Naive thymus-derived CD8-positive, alpha-beta T cell (primary cell): ENCODE data around the gene FAM53A. TPM values are rescaled to one million over a fixed set of nuclear protein-coding genes. Genes with fewer than 3 reads are reported as not detected.

Experiments used
- ATAC-seq, 2 donors: fragments of 150-1000 bp; cut with Tn5 transposase in 1 of 2; sonication (Bioruptor Pico), chemical (Tn5 transposase) in 1 of 2; 1 replicate in 1 of 2; 2 replicates in 1 of 2; pipeline ENCODE4 v1.10.0; 2021; ENCODE audit warnings: mild to moderate bottlenecking in 2 of 2, moderate library complexity in 2 of 2
- POLR2A ChIA-PET: fragments of 350-600 bp; sonication (Branson Sonifier 250); formaldehyde crosslinking; loops from one replicate; lab custom pipeline; 2021; ENCODE audit warnings: antibody characterized with exemption; lab: Charles Lee
- DNase-seq, 10 donors: peaks; one replicate each; pipeline versions ENCODE4 v3.0.0 to v3.0.0-alpha.2; 2020 to 2022
- H3K27ac Mint-ChIP-seq, 10 donors: one replicate each; pipeline ENCODE4 v1.8.0; 2020 to 2022; ENCODE audit warnings: mild to moderate bottlenecking in 10 of 10, mixed read lengths in 10 of 10, moderate library complexity in 4 of 10, inconsistent platforms in 1 of 10
- H3K27me3 Mint-ChIP-seq, 5 donors: one replicate each; pipeline ENCODE4 v1.8.0; 2021 to 2022; ENCODE audit warnings: mixed read lengths in 5 of 5
- H3K36me3 Mint-ChIP-seq, 3 donors: one replicate each; pipeline ENCODE4 v1.8.0; 2020 to 2022; ENCODE audit warnings: mixed read lengths in 3 of 3, mild to moderate bottlenecking in 2 of 3, inconsistent platforms in 1 of 3
- H3K4me1 Mint-ChIP-seq, 4 donors: one replicate each; pipeline ENCODE4 v1.8.0; 2021 to 2022; ENCODE audit warnings: mixed read lengths in 4 of 4
- H3K4me3 Mint-ChIP-seq, 10 donors: one replicate each; pipeline ENCODE4 v1.8.0; 2020 to 2022; ENCODE audit warnings: mild to moderate bottlenecking in 10 of 10, mixed read lengths in 10 of 10, moderate library complexity in 6 of 10, inconsistent platforms in 1 of 10
- H3K9me3 Mint-ChIP-seq, 9 donors: one replicate each; pipeline ENCODE4 v1.8.0; 2020 to 2022; ENCODE audit warnings: mixed read lengths in 9 of 9, mild to moderate bottlenecking in 3 of 9, inconsistent platforms in 1 of 9, moderate library complexity in 1 of 9
- polyA plus RNA-seq, 3 donors: library from polyadenylated mRNA; unstranded; fragments of 300-500 nt; fragmentation: Illumina TruSeq; gene quantifications; one replicate each; pipeline ENCODE4 v1.2.3, GENCODE V29; 2021
- total RNA-seq, 8 experiments: library from RNA in 2 of 8; stranded (reverse) in 2 of 8; gene quantifications; one replicate each; pipeline ENCODE4 v1.2.3 and lab custom pipeline; 2021 to 2026

The FAM53A gene
- total and polyA plus RNA-seq, 5 experiments from 2014 or later, result 0.64 to 1.7 (median 1.2) TPM

DNA sequence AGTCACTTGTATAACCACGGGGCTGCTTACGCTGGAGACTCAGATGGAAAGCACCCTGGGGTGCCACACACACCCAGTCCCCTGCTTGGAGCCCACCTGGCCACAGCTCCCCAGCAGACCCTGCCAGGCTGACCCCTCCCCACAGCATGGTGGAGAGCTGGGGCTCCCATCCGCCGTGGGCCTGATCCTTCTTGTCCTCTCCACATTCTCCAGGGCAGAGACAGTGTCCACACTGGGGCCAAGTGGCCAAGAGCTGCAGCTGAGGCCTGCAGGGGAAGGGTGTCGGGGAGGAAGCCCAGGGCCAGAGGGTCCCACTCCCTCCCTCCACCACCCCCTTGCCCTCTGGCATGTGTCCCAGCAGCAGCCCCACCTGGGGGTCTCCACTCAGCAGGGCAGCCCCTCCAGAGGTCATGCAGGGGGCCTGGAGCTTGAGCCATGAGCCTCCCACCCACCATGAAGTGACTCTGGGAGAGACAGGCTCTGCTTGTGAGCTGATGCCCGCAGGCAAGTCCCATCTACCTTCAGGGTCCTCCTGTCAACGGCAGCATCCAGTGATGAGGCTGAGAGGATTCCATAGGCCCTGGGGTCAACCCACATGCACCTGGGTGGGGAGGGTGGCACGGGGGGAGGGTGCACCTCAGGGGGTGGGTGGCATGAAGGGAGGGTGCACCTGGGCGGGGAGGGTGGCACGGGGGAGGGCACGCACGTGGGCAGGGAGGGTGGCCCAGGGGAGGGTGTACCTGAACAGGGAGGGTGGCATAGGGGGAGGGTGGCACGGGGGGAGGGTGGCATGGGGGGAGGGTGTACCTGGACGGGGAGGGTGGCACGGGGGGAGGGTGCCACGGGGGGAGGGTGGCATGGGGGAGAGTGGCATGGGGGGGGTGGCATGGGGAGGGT is 56.4 kb downstream of the FAM53A start:
- no peak overlapping the region for H3K27ac Mint-ChIP-seq
- H3K4me1 Mint-ChIP-seq, result peaks cover 0 to 2% (median 0%) of the 10 kb centered on the region in 4 donors
- no peaks in the 10 kb centered on the region for H3K36me3 Mint-ChIP-seq
- no peak overlapping the region for H3K4me3 Mint-ChIP-seq
- ATAC-seq (no peak), DNase-seq (no peak)
- POLR2A ChIA-PET, result interaction anchor here (0.5 to 1.7 kb wide), 5 partner anchors 15 to 224 kb away, joined by 3 to 8 read pairs (median 3); no protein-coding TSS in a partner anchor
- no peaks in the 10 kb centered on the region for H3K9me3 Mint-ChIP-seq
- peaks cover 0 to 3% (median 0%) of the 10 kb centered on the region in 5 donors for H3K27me3 Mint-ChIP-seq

DNA sequence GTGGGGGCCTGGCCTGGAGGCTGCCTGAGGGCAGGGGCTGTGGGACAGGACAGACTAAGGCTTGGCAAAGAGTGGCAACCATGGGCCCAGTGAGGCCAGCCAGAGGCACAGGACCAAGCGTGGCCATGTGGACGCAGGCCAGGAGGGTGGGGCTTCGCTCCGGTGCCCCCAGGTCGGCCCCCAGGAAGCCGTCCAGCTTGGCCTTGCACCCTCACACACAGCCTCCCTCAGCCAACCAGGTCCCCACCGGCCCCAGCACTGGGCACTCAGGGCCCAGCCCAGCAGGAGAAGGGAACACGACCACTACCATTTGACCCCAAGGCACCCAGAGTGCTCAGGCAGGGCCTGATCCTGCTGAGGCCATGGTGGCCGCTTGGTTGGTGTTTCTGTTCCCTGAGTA is 57.2 kb downstream of the FAM53A start:
- POLR2A ChIA-PET, result interaction anchor here (0.6 to 1.7 kb wide), 3 partner anchors 14 to 223 kb away, joined by 3 to 8 read pairs (median 3); no protein-coding TSS in a partner anchor
- DNase-seq (no peak), ATAC-seq (no peak)
- Mint-ChIP-seq H3K4me1 (peaks cover 0 to 2% (median 0%) of the 10 kb centered on the region in 4 donors), H3K27me3 (peaks cover 0 to 3% (median 0%) of the 10 kb centered on the region in 5 donors), H3K4me3 (no peak overlapping the region), H3K27ac (no peak overlapping the region), H3K36me3 (no peaks in the 10 kb centered on the region), H3K9me3 (no peaks in the 10 kb centered on the region)

DNA sequence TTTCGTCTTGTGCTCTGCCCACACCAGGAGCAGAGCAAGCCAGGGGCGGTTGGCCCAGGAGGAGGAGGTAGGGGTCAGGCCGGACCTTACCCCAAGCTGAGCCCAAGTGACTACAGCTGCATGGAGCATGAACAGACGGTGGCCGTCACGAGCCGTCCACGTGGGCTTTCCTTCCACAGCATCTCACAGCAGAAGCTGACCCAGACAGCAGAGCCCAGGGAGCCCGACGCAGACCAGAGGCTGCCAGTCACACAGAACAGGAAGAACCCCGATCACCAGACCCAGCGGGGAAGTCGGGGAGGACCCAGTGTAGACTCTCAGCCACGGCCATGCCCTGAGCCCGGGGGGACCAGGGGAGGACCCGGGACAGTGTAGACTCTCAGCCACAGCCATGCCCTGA is 58.0 kb downstream of the FAM53A start:
- H3K4me1 Mint-ChIP-seq, result peaks cover 0 to 2% (median 0%) of the 10 kb centered on the region in 4 donors
- H3K27ac Mint-ChIP-seq, result peak overlapping the region in 1 of 10 donors; percentile 60
- DNase-seq (no peak), ATAC-seq (no peak)
- POLR2A ChIA-PET, result no interaction called here
- no peak overlapping the region for H3K4me3 Mint-ChIP-seq
- H3K27me3 Mint-ChIP-seq, result peaks cover 0 to 2% (median 0%) of the 10 kb centered on the region in 5 donors
- no peaks in the 10 kb centered on the region for H3K9me3 Mint-ChIP-seq
- no peaks in the 10 kb centered on the region for H3K36me3 Mint-ChIP-seq

DNA sequence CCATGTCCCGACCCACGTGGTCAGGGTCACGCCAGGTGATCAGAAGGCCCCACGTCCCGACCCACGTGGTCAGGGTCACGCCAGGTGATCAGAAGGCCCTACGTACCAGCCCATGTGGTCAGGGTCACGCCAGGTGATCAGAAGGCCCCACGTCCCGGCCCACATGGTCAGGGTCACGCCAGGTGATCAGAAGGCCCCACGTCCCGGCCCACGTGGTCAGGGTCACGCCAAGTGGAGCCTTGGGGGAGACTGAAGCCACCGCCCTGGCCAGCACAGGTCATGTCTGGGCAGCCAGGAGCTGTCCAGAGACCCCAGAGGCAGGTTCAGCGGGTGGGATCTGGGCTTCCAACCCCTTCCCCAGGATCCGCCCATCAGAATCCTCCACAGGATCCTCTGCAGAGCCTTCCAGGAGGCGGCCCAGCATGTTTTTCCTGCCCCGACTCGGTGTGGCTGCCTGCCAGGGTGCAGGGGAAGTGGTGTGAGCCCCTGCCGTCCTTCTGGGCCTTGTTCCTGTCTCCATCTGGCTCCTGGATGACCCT is 58.4 kb downstream of the FAM53A start:
- Mint-ChIP-seq H3K4me3 (no peak overlapping the region), H3K27ac (no peak overlapping the region), H3K9me3 (no peaks in the 10 kb centered on the region), H3K36me3 (no peaks in the 10 kb centered on the region), H3K4me1 (peaks cover 0 to 3% (median 0%) of the 10 kb centered on the region in 4 donors), H3K27me3 (peaks cover 0 to 2% (median 0%) of the 10 kb centered on the region in 5 donors)
- DNase-seq (peak in 1 of 10 donors; percentile 45), ATAC-seq (no peak)
- POLR2A ChIA-PET, result no interaction called here

DNA sequence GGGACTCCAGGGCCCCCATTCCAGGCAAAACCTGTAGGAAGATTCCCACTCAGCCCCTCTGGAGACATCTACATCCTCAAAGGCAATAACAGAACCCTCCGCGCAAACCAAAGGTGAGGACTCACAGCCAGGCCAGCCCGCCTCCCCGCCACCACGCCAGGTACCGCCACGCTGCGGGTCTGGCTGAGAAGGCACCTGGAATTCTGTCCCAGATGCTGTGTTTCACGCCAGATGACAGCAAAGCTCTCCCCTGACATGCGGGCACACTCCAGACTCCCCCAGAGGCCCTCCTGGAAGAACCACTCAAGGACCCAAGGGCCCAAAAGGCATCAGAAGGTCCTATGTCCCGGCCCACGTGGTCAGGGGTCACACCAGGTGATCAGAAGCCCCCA is 59.6 kb downstream of the FAM53A start:
- H3K9me3 Mint-ChIP-seq, result peaks cover 0 to 4% (median 0%) of the 10 kb centered on the region in 9 donors
- no peaks in the 10 kb centered on the region for H3K27me3 Mint-ChIP-seq
- H3K27ac Mint-ChIP-seq, result peak overlapping the region in 4 of 10 donors; percentile 25 to 81 (median 69)
- H3K4me1 Mint-ChIP-seq, result peaks cover 0 to 8% (median 2%) of the 10 kb centered on the region in 4 donors
- H3K36me3 Mint-ChIP-seq, result no peaks in the 10 kb centered on the region
- DNase-seq (no peak), ATAC-seq (no peak)
- no peak overlapping the region for H3K4me3 Mint-ChIP-seq
- POLR2A ChIA-PET, result no interaction called here

DNA sequence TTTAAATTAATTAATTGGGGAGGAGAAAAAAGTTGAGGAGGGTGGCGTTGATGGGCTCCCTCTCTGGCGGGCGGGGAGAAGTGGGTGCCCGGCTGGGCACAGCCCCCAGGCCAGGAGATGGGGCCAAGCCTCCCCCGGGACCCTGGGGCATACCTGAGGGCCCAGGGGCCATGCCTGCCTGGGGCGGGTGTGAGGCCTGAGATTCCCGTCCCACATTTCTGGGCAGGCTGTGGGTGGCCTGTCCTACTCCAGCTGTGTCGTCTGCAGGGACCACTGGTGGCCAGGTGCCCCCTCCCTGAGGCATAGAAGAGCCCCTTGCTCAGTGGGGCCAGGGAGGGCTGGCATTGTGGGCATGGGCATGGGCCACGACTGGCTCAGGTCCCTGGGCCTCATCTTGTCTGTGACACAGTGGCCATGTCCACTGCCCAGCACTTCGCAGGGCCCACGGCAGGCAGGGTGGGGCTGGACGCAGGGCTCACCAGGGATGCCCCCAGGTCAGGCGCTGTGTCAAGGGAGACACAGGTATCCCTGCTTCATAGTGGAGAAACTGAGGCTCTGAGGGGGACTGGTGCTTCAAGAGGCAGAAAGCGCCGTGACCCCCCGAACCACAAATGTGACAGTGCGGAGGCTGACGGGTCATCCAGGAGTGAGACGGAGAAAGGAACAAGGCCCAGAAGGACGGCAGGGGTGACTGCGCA is 60.1 kb downstream of the FAM53A start:
- no peak for DNase-seq
- no peaks in the 10 kb centered on the region for H3K36me3 Mint-ChIP-seq
- H3K4me3 Mint-ChIP-seq, result no peak overlapping the region
- peaks cover 0 to 4% (median 0%) of the 10 kb centered on the region in 9 donors for H3K9me3 Mint-ChIP-seq
- ATAC-seq, result no peak
- POLR2A ChIA-PET, result no interaction called here
- peaks cover 0 to 6% (median 2%) of the 10 kb centered on the region in 4 donors for H3K4me1 Mint-ChIP-seq
- no peaks in the 10 kb centered on the region for H3K27me3 Mint-ChIP-seq
- H3K27ac Mint-ChIP-seq, result peak overlapping the region in 2 of 10 donors; percentile 25 to 81

DNA sequence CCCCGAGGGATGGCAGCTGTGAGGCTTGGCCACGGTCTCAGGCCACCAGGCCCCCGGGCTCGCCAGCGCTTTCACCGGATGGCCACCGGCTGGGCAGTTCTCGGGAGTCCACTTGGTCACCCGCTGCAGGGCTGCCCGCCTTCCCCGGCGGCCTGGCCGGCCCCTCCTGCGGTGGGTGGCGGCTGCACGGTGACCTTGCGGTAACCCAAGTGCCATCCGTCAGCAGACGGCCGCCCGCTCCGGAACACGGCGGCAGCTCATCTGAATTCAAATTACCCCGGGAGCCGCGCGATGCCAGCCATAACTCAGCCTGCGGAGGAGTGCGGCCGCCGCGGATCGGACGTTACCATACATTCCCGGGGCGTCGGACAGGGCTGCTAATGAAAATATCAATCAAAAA is 60.7 kb downstream of the FAM53A start:
- peaks cover 0 to 6% (median 2%) of the 10 kb centered on the region in 4 donors for H3K4me1 Mint-ChIP-seq
- no peaks in the 10 kb centered on the region for H3K36me3 Mint-ChIP-seq
- H3K9me3 Mint-ChIP-seq, result peaks cover 0 to 4% (median 0%) of the 10 kb centered on the region in 9 donors
- H3K4me3 Mint-ChIP-seq, result no peak overlapping the region
- no peak overlapping the region for H3K27ac Mint-ChIP-seq
- no peaks in the 10 kb centered on the region for H3K27me3 Mint-ChIP-seq
- ATAC-seq, result no peak
- DNase-seq, result no peak
- POLR2A ChIA-PET, result no interaction called here

DNA sequence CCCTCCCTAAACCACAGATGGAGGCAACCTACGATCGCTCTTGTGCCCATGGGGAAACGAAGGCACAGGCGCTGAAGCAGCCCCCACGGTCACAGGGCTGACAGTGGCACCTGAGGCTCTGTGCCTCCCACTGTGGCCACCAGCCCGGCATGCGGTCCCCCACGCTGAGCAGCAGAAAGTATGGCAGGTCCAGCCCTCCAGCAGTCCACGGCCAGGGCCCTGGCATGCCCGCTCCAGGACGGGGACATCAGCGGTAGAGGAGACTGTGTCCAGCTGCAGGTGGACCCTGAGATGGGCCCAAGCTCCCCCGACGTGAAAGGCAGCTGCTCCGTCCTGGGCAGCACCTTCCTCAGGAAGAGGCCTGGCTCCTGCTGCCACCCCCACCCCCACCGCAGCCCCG is 61.2 kb downstream of the FAM53A start:
- Mint-ChIP-seq H3K36me3 (no peaks in the 10 kb centered on the region), H3K4me1 (peaks cover 0 to 7% (median 2%) of the 10 kb centered on the region in 4 donors), H3K4me3 (no peak overlapping the region), H3K27ac (no peak overlapping the region), H3K27me3 (no peaks in the 10 kb centered on the region), H3K9me3 (peaks cover 0 to 4% (median 0%) of the 10 kb centered on the region in 9 donors)
- ATAC-seq, result no peak
- POLR2A ChIA-PET, result no interaction called here
- DNase-seq, result no peak

DNA sequence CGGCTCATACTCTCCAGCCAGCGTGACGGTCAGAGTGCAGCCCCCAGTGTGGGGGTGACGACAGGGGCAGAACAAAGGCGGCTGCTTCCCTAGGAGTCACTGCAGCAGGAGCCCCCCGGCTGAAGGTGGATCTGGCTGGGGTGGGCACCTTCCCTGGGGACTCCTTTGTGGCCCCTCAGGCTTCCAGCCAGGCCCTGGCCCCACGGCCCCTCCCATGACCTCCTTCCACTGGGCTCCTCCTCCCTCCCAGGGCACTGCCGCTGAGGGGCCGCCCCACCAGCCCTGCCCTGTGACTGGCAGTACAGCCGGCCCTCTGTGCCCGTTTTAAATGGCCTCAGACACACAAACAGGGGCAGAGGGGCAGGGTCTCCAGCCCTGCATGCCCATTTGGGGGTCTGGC is 61.9 kb downstream of the FAM53A start:
- H3K4me1 Mint-ChIP-seq, result peaks cover 0 to 13% (median 2%) of the 10 kb centered on the region in 4 donors
- H3K4me3 Mint-ChIP-seq, result no peak overlapping the region
- DNase-seq, result no peak

DNA sequence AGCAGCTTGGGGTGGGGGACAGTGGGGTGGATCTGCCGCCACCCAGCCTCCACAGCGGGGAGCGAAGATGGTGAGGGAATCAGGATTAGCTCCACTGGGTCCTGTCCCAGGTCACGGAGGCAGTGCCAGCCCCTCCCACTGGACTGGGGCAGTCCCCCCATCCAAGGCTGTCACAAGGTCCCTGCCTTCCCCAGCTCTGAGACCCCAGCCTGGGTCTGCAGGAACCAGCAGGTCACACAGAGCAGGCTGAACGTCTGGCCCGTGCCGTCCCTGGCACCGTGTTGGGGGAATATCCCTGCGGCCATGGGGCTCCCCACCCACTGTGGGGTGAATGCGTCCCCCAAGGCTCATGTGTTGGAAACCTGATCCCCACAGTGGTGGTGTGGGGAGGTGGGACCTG is 62.6 kb downstream of the FAM53A start:
- Mint-ChIP-seq H3K9me3 (peaks cover 0 to 9% (median 0%) of the 10 kb centered on the region in 9 donors), H3K27ac (no peak overlapping the region), H3K27me3 (no peaks in the 10 kb centered on the region), H3K4me3 (no peak overlapping the region), H3K36me3 (no peaks in the 10 kb centered on the region), H3K4me1 (peaks cover 0 to 18% (median 2%) of the 10 kb centered on the region in 4 donors)
- POLR2A ChIA-PET, result no interaction called here
- ATAC-seq (no peak), DNase-seq (no peak)

More for the DNA sequence above, 61.9 kb downstream of the FAM53A start:
- Mint-ChIP-seq H3K9me3 (peaks cover 0 to 9% (median 0%) of the 10 kb centered on the region in 9 donors), H3K36me3 (no peaks in the 10 kb centered on the region), H3K27me3 (no peaks in the 10 kb centered on the region), H3K27ac (peak overlapping the region in 1 of 10 donors; percentile 24)
- ATAC-seq, result no peak
- POLR2A ChIA-PET, result no interaction called here

DNA sequence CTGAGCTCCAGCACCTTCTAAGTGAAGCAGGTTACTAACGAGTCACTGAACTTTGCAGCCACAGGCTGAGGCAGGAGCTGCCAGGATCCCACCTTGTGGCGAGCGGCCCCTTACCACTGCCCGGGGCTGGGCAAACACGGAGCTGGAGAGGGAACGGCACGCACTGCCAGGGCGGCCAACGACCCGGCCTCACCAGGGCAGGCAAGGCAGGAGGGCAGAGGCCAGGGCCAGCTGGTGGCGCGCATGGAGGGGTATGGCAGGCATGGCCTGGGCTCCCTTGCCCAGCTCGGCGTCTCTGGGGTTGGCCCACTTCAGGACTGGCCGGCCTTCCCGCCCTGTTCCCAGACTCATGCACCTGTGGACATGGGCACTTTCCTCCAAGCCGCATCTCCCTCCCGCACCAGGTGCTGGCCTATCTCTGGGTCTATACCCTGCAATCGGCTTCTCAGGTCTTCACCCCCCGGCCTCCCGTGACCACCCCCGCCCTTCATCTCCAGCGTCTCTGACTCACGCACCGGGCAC is 64.9 kb downstream of the FAM53A start:
- H3K27me3 Mint-ChIP-seq, result no peaks in the 10 kb centered on the region
- no peak overlapping the region for H3K4me3 Mint-ChIP-seq
- no peak for ATAC-seq
- POLR2A ChIA-PET, result interaction anchor here (1.1 to 2.7 kb wide), 3 partner anchors 14 to 49 kb away, joined by 4 to 12 read pairs (median 5); no protein-coding TSS in a partner anchor
- no peak for DNase-seq
- peaks cover 0 to 5% (median 0%) of the 10 kb centered on the region in 3 donors for H3K36me3 Mint-ChIP-seq
- H3K4me1 Mint-ChIP-seq, result peaks cover 10 to 40% (median 20%) of the 10 kb centered on the region in 4 donors
- H3K27ac Mint-ChIP-seq, result peak overlapping the region in 1 of 10 donors; percentile 37
- peaks cover 0 to 21% (median 6%) of the 10 kb centered on the region in 9 donors for H3K9me3 Mint-ChIP-seq

DNA sequence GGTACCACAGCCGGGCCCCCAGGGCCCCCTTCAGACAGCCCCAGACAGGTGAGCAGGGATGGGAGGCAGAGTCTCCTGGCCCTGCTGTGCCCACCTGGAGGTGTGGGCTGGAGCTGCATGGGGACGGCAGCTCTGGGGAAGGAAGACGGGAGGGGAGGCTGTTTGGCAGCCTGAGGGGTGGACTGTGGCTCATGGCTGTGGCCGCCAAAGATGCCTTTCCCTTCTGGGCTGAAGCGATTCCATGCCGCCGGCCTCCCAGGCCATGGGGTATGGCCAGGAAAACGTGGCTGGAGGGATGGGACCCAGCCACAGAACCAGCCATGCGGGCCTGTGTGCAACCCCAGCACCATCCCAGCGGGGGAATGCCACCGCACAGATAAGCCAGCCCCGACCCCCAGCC is 65.7 kb downstream of the FAM53A start:
- Mint-ChIP-seq H3K36me3 (peaks cover 0 to 5% (median 0%) of the 10 kb centered on the region in 3 donors), H3K9me3 (peaks cover 2 to 21% (median 6%) of the 10 kb centered on the region in 9 donors), H3K27ac (no peak overlapping the region), H3K4me1 (peaks cover 13 to 43% (median 25%) of the 10 kb centered on the region in 4 donors), H3K4me3 (no peak overlapping the region), H3K27me3 (no peaks in the 10 kb centered on the region)
- no peak for DNase-seq
- no peak for ATAC-seq
- POLR2A ChIA-PET, result interaction anchor here (1.1 to 2.7 kb wide), 3 partner anchors 13 to 48 kb away, joined by 4 to 12 read pairs (median 5); no protein-coding TSS in a partner anchor
